Islet precursor cell (in vitro differentiated cells): ENCODE results near the gene ALAS1.

Experiments used
- DNase-seq: peaks from one replicate; pipeline ENCODE4 v3.0.0-alpha.2; 2018

ALAS1 gene

GRCh38 chr3:52222319-52223221 lies 24.6 kb downstream of the ALAS1 start:
- no peak for DNase-seq

- peak; percentile 30 for DNase-seq
Observed at GRCh38 chr3:52223449-52224408, 25.8 kb downstream of the ALAS1 start.

- DNase-seq: peak; percentile 50
Observed at GRCh38 chr3:52225452-52226228, 27.7 kb downstream of the ALAS1 start, which contains the start of gene TLR9. Gene TLR9, minus strand, starts transcription at chr3:52225645. Its CDS starts 116 bp downstream, at chr3:52225529.

GRCh38 chr3:52226229-52226817 lies 28.4 kb downstream of the ALAS1 start:
- peak; percentile 43 for DNase-seq

- DNase-seq: no peak
Observed at GRCh38 chr3:52227117-52227516, 29.2 kb downstream of the ALAS1 start.

GRCh38 chr3:52227766-52228165 lies 29.8 kb downstream of the ALAS1 start:
- no peak for DNase-seq

GRCh38 chr3:52228266-52228665 lies 30.3 kb downstream of the ALAS1 start:
- DNase-seq: no peak

- DNase-seq: no peak
Observed at GRCh38 chr3:52228751-52229291, 30.9 kb downstream of the ALAS1 start.

GRCh38 chr3:52229656-52230055 lies 31.7 kb downstream of the ALAS1 start:
- no peak for DNase-seq

- no peak for DNase-seq
Observed at GRCh38 chr3:52230461-52230860, 32.5 kb downstream of the ALAS1 start.

- no peak for DNase-seq
Observed at GRCh38 chr3:52230889-52231499, 33.0 kb downstream of the ALAS1 start.

GRCh38 chr3:52231502-52232278 lies 33.7 kb downstream of the ALAS1 start:
- DNase-seq: peak; percentile 80

- DNase-seq: no peak
Observed at GRCh38 chr3:52232279-52233107, 34.5 kb downstream of the ALAS1 start.

- DNase-seq: no peak
Observed at GRCh38 chr3:52233108-52233591, 35.2 kb downstream of the ALAS1 start.

- no peak for DNase-seq
Observed at GRCh38 chr3:52233968-52234367, 36.0 kb downstream of the ALAS1 start.

- DNase-seq: no peak
Observed at GRCh38 chr3:52234516-52235447, 36.8 kb downstream of the ALAS1 start.

- DNase-seq: no peak
Observed at GRCh38 chr3:52236424-52236886, 38.5 kb downstream of the ALAS1 start.

GRCh38 chr3:52237006-52237656 lies 39.2 kb downstream of the ALAS1 start:
- DNase-seq: no peak
